GM20000 (cell line): ENCODE results near the gene ELMO1.

Experiments
- DNase-seq: peaks from one replicate; pipeline ENCODE4 v3.0.0; 2012; ENCODE audit warnings: low spot score
- CTCF ChIP-seq: IDR thresholded peaks from 2 replicates; pipeline ENCODE4 v1.5.1; 2012; ENCODE audit warnings: mild to moderate bottlenecking, control low read depth; ENCODE audit errors: extremely low read depth, missing control alignments

Gene ELMO1

GRCh38 chr7:37018954-37019353 is 429.7 kb downstream of the ELMO1 start:
- no peak for DNase-seq
- TF ChIP-seq CTCF, result no peak

DNA sequence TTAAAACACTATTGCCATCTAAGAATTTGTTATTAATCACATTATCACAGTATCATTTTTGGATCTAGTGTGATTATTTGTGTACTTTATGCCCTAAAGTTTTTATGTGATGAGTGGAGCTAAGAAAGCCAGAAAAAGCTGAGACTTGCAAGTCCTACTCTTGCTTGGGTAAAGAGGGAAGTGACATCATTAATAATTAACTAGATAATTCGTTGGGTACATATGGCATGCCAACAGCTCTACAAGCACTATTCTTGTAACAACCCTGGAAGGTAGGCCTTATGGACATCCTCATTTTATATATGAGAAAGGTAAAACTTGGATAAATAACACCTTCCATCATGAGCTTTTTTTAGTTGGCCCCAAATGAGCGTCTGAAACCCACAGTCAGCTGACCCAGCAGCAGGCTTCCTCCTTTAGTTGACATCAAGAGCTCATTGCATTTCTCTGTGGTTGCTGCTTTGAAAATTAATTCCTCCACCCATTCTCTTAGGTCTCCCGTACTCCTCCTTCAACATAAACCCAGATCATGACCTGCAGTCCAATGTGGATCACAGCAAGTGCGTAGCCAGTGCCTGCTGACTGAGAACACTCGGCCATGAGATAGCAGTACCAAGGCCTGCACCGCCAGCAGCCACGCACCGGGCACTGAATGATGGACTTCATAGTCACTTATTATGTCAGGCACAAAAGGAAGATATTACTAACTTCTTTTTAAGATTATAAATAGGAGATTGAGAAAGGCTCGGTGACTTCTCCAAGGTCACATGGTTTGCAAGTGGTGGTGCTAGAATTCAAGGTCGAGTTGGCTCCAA is 432.4 kb downstream of the ELMO1 start:
- no peak for DNase-seq
- TF ChIP-seq CTCF, result no peak

DNA sequence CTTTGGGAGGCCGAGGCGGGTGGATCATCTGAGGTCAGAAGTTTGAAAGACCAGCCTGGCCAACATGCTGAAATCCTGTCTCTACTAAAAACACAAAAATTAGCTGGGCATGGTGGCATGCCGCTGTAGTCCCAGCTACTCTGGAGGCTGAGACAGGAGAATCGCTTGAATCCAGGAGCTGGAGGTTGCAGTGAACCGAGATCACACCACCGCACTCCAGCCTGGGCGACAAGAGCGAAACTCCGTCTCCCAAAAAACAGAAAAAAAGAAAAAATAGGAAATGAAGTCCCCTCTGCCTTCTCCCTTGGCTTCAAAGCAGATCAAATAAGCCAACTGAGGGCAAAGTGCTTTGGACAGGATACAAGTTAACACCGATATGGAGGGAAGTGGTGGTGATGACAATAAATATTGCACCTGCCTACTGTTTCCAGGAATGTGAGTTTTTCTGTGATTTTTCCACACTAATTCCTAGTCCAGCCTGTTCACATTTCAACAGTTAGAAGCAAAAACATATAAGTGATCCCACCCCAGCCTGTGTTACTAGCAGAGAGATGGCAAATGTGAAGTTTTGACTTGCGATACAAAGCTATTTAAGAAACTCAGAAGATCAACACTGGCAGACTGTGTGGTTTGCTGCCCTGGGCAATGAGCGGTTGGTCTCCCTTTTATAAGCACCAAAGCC is 433.2 kb downstream of the ELMO1 start:
- no peak for TF ChIP-seq CTCF
- no peak for DNase-seq

DNA sequence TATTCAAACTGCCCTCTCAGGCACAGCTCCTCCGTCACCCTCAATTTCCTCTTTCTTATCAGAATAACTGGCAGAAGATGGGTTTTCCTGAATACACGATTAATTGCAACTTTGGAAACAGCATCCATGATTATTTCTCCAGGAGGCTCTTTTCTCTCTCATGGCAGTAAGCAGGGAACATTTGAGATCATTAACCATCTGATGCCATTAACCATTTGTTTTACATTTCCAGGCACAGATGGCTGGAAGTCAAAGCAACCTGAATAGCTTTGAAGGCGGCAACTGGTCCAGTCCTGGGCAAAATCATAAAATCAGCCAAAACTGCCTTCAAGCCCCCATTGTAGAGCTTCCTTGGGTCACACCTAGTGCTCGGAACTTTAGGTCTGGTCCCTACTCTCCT is 434.9 kb downstream of the ELMO1 start:
- TF ChIP-seq CTCF, result no peak
- DNase-seq, result no peak

DNA sequence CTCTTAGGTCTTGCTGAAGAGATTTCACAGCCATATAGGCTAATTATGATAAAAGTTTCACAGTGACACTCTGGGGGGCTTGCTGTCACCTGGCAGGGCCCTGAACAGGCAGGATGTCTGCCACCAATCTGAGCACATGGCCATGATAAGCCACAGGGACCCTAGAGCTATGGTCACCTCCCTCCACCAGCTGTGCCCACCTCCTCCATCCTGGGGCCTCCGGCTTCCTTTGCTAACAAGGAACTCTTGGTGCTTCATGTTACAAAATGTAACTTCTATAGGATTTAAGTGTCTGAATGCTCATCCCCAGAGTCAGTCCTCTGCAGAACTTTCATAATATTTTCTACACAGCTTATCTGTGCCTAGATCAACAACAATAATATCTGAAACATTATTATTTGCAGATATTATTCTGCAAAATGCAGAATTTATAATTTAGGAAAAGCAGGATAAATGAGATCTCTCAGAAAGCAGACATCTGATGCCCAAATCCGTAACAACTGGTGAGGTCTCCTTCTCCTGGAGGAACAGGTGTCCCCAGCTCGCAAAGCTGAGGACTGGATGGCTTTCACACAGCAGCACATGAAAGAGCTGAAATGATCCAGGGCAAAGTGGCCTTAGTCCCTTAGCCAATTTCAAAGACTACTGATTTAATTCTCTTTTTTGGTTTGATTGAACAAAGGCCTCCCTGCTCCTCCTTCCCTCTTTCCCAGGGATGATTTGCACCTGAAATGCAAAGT is 437.3 kb downstream of the ELMO1 start:
- no peak for TF ChIP-seq CTCF
- no peak for DNase-seq

GRCh38 chr7:37009125-37009675 is 439.5 kb downstream of the ELMO1 start:
- no peak for DNase-seq

More at GRCh38 chr7:37009125-37009675, 439.5 kb downstream of the ELMO1 start:
- TF ChIP-seq CTCF, result no peak
